Activated CD4-positive, alpha-beta T cell treated with anti-CD3 and anti-CD28 coated beads for 1 hour (primary cell): Measurements from ENCODE around the gene SHC1.

Experiments
- DNase-seq: peaks from one replicate; pipeline ENCODE4 v3.0.0-alpha.2; 2020

The SHC1 gene

DNA sequence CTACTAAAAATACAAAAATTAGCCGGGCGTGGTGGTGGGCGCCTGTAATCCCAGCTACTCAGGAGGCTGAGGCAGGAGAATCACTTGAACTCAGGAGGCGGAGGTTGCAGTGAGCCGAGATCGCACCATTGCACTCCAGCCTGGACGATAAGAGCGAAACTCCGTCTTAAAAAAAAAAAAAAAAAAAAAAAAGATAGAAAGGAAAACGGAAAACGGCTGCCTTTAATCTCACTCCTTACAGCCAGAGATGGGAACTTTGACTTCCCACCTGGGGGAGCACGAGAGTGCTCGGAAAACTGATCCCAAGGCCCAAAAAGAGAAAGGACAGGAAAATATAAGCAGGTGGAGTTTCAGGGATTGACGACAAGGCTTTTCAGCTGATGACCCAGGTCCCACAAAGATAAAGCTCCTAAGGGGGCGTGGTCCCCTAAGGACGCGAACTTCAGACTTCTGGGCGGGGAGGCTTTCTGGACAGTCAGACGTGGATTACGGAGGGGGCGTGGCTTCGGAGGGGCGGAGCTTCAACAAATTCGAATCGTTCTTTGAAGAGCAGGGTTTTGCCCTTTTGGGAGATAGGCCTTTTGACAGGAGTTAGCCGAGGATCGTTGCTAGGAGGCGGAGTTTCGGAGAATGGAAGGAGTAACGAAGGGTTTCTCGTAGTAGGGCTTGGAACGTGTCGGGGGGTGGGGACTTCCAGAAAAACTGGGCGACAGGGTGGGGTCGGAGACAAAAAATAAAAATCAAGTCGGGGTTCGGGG is 3.0 kb upstream of the SHC1 start:
- peak; percentile 80 for DNase-seq

DNA sequence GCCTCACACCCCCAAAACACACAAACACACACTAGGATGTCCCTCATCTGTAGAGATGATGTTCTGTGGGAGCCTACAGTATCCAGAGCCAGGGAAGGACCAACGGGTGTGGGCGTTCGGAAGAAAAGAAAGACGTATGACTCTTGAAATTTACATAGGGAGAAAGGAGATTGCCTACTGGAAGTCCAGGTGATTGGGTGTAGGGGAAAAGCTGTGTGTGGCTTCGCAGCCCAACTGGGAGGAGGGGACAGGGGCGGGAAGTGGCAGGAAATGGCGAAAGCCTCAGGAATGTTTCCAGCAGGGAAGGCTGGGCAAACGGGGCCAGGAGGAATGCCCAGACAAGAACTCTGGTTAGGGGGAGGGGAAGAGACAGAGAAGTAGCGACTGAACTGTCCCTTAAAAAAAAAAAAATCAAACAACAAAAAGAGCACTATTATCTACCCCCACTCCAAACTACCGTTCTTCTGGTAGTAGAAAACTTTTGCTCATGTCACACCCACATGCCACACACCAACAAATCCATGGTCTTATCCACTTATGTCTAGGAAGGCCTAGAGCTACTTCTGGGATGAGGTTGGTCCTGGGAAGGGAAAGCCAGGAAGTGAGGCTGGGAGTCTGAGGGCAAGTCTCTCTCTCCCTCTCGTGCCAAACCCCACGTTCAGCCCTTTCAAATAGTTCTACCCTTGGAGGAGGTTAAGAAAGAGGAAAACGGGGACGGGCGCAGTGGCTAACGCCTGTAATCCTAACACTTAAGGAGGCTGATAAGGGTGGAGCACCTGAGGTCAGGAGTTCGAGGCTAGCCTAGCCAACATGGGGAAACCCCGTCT is 2.2 kb upstream of the SHC1 start:
- DNase-seq = no peak

DNA sequence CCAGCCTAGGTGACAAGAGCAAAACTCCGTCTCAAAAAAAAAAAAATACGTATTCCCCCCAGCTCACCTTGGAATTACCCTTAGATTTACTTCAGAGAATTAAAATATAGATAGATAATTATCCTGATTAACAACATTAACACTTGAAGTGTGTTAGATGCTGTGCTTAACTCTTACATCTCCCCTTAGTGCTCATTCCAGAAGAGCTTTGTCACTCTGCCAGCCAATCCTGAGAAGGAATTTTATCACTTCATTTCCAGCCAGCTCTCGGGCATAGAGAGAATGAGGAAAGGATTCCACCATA is 1.6 kb upstream of the SHC1 start:
- DNase-seq = no peak

DNA sequence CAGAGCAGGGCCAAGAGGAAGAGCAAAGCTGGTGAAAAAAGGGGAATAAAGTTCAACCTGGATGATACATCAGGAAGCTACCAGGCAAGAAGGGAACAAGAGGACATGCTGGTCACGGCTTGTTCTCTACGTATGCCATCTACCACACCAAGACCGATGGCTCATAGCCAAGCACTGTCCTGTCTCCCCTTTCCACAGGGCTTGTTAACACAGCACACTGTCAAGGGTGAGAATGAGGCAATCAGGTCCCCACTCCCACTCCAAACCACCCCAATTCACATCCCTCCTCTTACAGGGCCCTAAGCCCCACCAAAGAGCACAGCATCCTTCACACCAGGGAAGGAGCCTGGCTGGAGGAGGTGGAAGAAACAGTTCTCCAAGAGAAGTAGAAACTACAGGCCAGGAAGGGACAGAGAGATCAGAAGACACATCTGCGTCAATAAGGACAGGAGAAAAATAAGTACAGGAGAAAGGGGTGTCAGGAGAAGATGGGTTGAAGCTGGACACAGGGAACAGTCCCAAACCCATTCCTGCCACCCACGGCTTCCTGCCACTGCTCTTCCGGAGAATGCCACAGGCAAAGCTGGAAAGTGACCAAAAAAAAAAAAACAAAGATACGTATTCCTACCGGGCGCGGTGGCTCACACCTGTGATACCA is 923 bp upstream of the SHC1 start:
- DNase-seq = no peak

DNA sequence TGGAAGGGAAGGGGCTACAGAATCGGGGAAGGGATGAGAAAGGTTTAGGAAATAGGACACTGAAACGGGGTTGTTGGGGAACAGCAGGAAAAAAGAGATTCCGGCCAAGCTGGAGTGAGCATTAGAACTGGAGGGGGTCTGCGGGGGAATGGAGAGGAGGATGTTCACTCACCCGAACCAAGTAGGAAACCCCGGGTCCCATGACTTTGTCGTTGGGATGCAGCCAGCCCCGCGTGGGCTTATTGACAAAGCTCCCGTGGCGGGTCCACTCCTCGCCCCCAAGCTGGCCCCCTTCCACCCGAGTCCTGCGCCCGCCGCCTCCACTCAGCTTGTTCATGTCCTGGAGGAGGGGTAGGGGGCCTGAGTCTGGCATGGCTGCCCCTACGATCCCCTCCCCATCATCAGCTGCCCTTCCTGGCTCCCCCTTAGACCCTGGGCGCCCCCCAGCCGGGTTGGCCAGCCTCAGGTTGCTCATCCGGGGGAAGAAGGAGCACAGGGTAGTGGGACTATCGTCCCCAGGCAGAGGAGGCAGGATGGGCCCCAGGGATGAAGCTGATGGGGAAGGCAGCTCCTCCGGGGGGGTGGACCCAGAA is 591 bp downstream of the SHC1 start:
- no peak for DNase-seq

DNA sequence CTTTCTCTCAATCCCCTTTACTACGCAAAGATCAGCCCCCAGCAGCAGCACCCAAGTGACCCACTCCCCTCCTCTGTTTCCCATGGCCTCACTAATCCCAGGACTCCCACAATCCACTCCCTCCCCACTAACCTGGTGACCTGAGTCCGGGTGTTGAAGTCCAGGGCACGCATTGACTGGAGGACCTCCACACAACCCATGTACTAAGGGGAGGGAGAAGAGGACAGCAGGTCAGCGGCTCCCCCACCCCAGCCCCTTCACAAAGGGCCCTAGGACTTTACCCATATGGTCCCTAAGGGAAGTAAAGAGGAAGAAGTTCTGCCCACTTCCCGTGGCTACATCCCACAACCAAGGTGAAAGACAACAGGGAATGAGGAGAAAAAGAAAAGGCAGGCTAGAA is 1.3 kb downstream of the SHC1 start:
- no peak for DNase-seq

DNA sequence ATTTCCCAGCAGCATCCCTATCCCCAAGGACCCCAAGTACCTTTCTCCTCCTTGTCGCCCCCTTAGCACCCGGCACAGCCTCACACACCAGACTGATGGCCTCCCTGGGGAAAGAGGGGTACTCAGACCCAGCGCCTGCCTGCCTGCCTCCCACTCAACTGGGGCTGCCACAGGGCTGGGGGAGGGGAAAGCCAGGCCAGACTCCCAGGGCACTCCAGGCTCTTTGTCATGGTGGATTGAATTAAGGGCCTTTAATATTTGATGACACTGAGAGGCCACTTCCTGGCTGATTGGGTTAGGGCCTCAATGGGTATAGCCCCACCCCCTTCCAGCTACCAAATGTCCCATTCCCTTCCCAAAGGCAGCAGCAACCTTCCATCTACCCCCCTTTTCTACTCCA is 1.8 kb downstream of the SHC1 start:
- DNase-seq = no peak

DNA sequence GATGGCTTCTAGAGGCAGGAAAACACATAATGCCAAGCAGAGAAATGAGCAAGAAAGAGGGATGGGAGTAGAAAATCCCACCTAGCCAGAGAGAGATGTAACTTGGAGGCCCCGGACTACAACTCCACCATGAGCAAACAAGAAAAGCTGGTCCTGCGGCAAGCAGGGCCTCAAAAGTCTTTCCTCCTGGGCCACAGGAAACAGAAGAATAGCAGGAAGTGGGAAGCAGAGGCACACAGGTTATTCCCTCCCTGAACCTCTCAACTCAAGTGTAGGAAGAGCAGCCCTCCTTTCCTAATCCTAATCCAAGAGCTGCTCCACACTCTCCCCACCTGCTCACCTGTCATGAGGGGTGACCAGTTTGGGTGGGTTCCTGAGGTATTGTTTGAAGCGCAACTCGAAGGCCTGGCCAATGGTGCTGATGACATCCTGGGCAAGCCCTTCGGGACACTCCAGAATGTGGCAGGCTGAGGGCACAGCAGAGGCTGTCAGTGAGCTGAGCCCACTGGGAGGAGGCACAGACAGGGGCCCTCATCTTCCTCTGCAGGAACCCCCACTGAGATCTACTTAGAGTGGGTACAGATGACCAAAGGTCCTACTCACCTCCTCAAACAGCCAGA is 3.1 kb downstream of the SHC1 start:
- DNase-seq = no peak

DNA sequence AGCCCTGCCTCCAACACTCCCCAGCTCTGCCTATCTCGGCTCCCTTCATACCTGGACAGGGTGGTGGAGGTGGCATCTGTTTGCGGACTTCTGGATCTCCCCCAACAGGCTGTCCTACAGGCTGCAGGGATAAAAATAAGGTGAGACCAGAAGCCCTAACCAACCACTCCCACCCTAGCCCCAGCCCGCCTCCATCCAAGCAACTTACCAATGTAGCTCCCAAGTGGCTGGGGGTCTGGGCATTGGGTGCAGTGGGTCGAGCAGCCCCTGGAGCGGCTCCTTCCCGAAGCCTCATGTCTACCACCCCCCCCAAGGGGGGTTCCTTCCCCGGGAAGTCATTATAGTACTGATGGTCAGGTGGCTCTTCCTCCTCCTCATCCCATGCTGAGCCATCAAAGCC is 4.4 kb downstream of the SHC1 start:
- no peak for DNase-seq

DNA sequence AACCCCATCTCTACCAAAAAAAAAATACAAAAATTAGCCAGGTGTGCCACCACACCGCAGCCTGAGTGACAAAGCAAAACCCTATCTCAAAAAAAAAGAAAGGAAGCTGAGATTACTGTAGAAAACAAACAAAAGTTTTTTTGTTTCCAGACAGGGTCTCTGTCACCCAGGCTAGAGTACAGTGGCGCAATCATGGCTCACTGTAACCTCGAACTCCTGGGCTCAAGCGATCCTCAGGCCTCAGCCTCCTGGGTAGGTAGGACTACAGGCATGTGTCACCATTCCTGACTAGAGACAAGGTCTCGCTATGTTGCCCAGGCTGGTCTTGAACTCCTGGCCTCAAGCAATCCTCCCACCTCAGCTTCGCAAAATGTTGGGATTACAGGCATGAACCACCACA is 6.2 kb downstream of the SHC1 start:
- no peak for DNase-seq

DNA sequence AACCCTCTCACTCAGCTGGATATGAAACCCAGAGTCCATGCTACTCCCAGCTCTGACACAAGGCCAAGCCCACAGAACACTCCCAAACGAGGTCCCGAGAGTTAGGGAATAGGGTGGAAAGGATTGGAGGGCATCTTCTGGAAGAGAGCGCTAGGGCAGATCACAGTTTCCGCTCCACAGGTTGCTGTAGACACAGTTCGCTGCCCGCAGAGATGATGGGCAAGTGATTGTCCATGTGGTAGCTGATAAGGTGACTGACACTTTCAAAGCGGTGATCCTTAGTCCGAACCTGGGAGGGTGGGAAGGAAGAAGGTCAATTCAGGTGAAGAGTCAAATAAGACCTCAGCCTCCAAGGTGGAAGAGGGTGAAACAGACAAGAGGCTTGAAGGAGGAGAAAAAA is 6.9 kb downstream of the SHC1 start:
- DNase-seq = no peak

DNA sequence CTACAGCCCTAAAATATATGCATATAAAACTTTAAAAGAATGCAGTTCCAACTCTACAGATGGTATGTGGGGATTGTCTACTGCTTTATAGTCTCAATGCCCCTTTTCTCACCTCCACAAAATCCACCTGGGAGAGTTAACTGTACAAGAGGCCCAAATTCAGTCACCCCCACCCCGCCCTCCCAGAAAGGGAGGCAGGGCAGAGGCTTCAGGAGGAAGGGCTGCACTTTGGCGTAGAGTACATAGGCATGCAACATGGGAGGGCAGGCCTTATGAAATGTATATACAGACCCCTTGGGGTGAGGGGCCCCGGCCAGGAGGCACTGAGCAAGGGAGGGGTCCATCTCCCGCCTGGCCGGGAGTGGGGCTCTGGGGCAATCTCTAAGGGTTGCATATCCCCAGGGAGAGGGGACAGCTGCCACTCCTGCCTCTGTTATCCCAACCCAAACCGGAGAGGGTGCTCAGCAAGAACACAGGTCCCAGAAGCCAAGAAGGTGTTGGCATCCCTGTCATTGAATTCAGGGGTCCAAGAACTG is 7.7 kb downstream of the SHC1 start:
- DNase-seq = no peak

DNA sequence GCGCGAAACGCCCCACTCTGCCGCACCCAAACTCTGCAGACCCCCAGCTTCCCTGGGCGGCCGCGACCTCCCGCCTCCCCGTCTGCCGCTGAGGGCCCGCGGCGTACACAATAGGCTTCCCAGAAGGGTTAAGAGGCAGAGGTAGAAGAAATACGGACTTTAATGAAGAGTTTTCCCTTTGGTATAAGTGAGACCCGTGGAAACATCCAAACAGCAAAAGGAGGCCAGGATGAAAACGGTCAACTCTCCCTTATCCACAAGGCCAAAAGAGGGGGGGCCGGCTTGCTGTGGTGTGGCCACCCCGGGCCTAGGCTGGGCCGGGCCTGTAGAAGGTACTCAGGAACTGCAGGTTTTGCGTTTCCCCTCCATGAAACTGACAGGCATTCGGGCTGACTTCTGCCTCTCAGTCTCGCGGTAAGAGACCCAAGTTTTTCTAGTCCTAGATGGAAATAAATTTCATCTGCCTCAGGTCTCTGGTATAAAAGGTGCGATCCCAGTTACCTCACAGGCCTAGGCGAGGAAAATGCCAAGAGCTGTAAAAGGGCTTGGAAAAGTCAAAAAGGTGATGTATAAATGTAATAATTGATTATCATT is 8.3 kb downstream of the SHC1 start:
- no peak for DNase-seq

DNA sequence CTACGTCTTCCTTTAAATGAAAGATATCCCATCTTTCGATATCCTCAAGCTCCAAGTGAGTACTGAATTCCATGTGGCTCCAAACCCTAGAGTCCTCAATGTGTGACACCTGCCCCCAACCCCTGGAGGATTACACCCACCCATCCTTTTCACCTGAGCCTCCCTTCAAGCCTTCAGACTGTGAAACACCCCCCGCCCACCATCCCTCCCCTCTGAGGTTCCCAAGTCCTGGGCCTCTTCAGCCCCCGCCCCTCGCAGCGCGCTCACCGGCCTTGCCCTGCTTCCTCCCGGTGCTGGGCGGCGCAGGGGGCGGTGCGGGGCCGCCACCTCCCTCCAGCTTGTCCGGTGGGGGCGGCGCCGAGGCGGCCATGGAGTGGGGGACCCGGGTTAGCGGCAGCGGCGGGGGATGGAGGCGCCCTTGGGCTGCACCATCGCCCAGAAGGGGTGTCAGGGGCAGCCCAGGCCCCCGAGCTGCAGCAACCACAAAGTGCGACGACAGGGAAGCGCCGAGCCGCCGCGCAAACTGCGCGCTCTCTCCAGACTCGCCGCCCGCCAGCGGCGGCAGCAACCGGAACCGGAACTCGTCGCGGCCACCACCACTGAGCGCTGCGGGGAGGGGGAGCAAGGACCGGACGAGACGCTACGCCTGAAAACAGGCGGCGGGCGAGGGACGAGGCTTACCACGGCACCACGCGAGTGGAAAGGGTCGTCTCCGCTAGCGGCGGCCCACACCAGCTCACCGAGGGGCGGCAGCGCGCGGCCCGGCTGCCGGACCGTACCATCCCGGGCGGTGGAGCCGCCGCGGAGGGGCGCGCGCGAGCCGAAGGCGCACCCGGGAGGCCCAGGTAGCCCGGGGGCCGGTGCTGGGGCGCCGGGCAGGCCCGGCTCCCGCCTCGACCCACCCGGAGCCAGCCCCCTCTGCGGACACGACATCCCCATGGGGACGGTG is 9.1 kb downstream of the SHC1 start, which contains the start of gene PYGO2:
Gene PYGO2, minus strand, starts transcription at position 576 of the 949 bp plus-strand sequence. Its CDS starts 206 bp downstream, at position 370.
- peak; percentile 67 for DNase-seq

DNA sequence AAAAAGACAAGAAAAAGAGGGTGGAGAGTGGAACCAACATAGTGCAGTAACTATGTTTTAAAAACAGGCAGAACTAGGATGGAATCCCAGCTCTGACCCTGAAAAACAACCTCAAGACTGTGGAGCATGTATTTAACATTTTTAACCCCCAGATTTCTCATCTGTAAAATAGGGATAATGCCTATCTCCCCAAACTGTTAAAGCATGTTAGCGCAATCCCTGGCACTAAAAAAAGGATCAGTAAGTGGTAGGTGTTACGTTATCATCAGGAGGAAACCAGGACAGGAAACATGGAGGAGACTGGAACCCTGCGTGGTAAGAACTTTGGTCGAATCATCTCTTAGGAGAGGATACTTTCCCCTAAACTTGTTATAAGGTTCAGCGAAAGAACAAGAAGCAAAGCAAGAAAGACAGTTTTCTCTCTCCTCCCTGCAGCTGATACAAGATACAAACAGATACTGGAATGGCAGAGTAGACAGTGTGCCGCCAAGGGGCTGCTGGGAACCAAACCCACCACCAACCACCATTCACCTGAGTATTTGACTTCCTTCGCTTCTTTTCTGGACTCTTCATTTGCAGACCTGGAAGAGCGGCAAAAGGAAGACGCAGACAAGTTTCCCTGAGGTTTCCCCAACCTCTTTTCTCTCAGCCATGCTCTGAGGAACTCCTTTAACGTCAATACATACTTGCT is 10.0 kb downstream of the SHC1 start:
- DNase-seq = no peak

DNA sequence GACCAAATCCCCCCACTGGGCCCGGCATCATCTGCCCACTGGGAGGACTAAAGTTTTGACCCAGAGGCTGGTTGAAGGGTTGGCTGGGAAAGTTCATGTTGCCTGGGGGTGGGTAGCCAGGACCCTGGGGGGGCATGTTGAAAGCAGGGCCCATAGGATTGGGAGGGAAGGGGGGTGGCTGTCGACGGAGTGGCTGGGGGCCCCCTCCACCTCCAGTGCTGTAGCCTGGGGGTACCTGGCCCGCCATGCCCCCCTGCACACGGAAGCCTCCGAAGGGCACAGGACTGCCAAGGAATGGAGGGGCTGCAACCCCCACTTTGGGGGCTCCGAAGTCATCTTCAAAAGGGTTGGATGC is 11.1 kb downstream of the SHC1 start:
- no peak for DNase-seq

DNA sequence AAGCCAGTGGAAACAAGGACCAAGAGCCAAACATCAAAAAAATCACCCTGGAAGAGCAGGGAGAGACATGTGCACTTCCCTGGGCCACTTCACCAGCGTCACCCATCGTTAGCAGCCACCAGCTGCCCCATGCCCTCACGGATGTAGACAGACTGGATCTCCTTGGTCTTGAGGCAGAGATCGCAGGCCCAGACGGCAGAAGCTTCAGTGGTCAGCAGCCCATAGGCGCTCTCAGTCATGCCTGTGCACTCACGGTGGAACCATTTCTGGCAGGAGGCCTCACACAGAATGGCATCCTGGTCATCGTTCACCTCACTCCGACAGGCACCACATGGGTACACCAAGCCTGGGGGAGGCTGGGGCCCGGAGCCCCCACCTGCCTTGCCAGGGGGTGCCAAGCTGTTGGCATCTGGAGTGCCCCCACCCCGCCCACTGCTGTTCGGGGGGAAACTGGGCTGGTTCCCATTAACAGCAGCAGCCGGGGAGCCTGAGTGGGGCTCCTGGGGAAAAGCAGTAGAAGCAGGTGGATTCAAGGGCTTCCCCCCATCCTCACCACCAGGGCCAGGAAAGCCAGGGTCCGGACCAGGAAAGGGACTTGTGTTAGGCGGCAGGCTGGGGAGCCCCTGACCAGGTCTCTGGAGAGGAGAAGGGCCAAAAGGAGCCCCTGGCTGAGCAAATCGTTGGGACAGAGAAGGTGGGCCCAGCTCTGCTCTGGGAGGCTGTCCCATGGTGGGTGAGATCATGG is 11.7 kb downstream of the SHC1 start:
- DNase-seq = no peak

DNA sequence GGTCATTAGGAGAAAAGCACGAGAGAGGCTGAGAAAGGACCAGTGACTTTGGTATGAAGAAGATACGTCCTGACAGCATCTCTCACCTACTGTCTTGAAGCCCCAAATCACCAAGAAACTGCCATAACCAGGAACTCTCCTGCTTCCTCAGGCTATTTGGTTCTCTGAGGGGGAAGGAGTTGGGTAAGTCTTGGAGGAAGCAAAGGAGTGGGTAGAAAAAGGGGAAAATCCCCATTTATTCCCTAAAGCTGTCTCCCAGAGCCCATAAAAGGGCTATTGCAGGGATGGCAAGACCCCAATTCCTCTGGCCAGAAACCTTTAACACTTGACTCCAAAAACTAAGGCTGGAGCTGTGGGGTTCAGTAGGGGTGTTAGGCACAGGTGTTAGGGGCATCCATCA is 12.5 kb downstream of the SHC1 start:
- no peak for DNase-seq

DNA sequence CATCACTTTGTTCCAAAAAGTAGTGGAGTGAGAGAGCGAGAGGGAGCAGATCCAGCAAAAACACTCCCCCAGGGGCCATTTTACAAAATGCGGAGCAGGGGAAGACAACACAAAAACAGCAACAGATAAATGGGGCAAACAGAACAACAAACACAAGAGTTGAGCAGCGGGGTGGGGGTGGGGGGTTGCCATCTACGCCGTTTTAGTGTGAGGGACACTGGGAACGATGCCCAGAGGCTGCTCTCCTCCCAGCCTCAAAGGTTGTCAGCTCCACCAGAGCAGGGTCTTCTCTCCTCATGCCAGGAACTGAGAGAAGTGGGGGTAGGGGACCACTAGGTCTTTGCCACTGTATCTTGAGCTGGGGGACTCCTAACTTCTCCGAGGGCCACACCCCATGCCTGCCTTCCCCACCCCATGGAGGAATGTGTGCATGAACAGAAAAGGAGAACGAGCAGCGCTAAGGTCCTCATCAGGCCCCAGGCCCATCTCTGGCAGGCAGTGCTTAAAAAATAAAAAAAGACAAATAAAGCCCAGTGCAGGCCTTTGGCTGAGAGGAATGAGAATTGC is 13.4 kb downstream of the SHC1 start:
- DNase-seq = no peak

DNA sequence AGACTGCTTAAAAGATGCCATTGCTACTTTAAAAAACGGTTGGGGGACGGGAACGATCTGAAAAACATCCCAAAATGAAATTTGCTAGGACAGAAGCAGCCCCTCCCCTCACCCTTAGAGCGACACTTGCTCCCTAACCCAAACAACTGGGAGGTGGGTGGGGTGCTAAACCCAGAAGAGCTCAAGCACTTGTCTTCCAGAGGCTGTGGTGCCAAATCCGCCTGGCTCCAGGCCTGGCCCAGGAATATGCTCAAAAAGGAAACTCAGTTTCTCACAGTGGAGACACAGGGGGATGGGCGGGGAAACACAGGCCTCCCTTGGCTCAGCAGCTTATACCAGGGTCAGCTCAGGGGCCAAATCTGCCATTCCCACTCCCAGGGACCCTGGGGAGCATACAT is 14.0 kb downstream of the SHC1 start:
- DNase-seq = no peak
